HuH-7.5 (cell line): ENCODE measurements around the gene ZNF700.
"Not testable (repeated sequence)": the region's sequence is repeated elsewhere in the genome, so short reads cannot be mapped to it uniquely, and the experiment has no call there.

Experiments used
- DNase-seq: peaks from one replicate; pipeline ENCODE4 v3.0.0; 2011; ENCODE audit warnings: low spot score

Gene ZNF700

DNA sequence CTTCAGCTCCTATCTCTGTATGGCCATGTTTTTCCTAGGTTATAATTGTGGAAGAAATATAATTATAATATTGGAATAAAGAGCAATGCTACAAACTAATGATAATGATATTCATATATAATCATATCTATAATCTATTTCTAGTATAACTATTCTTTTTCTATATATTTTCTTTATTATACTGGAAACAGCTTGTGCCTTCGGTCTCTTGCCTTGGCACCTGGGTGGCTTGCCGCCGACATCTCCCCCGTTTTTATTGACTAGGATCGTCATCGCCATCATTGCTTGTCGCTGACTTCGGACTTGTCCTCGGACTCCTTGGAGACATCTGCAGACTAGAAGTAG, 64.2 kb downstream of the ZNF700 start:
- no peak for DNase-seq

GRCh38 chr19:11991921-11992320, 67.0 kb downstream of the ZNF700 start:
- not testable (repeated sequence) for DNase-seq

DNA sequence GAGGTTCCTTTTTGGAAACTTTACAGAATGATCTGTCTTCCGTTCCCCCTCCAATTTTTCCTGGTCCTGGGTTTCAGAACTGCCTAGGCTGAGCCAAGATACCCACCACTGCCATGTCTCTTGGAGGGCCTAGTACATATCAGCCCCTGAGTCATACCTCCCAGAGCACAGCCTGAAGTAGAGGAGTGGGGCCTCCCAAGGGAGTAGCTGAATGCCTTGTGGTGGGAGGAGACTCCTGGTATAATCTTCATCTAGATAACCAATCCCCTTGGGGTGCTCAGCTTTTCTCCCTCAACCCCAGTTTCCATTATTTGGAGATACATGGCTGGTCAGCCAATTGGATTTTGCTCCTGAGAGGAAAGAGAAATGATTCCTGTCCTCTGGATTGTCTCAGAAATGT, 70.3 kb downstream of the ZNF700 start:
- no peak for DNase-seq
